ENCODE results near the gene PLSCR4. TPM values are rescaled to one million over a fixed set of nuclear protein-coding genes. Genes with fewer than 3 reads are reported as not detected.

PLSCR4 gene
- total and polyA plus RNA-seq, 2 of the 8 experiments (the other 6 are each of a cell fraction or from before 2014, with no cell fraction given), result 1.8 to 2.9 TPM

DNA sequence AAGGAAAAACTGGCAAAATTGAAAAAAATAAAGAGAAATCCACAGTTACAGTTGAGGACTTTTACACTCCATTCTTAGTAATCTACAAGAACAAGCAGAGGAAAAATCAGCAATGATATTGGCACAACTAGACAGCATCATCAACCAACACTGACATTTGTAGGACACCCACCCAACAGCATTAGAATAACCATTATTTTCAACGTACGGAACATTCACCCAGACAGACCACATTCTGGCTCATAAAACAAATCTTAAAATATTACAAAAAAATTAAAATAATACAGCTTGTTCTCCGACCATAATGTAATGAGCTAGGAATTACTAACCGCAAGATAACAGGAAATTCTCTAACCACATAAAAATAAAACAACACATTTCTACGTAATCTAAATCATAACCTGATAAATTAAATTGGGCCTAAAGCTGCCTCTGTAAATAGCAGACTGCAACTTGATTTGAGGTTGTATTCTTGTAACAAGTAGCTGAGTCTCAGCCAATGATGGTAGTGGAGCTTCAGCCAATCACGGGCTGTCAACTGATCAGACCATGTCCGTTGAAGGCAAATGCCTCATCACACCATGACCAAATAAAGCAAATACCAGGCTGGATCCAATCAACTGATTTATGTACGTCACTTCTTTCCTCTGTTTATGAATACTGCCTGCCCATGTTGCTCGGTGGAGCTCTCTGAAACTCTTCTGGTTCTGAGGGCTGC is 9.2 kb downstream of the PLSCR4 start:
- Histone ChIP-seq H3K36me3 (ENCODE audit: control insufficient read depth in 2 of 4, insufficient read depth in 4 of 4, low read length in 3 of 4) (no peaks in the 10 kb centered on the region), H4K91ac (replicated peaks; ENCODE audit: insufficient read length, low read length) (no peak overlapping the region), H3K4me2 (ENCODE audit: insufficient read depth in 1 of 2, low read depth in 2 of 2, low read length in 2 of 2) (no peak overlapping the region), H3K79me2 (ENCODE audit: control insufficient read depth in 1 of 2, insufficient read depth in 2 of 2, low read length in 2 of 2) (no peaks in the 10 kb centered on the region), H2BK12ac (ENCODE audit: low read depth, low read length) (no peak overlapping the region), H2BK5ac (ENCODE audit: low read depth, low read length) (no peak overlapping the region), H2BK15ac (ENCODE audit: low read length) (no peak overlapping the region), H3K23ac (ENCODE audit: insufficient read length) (no peak overlapping the region), H3K14ac (ENCODE audit: insufficient read length) (no peak overlapping the region), H3K4me1 (replicated peaks in 1 of 4; ENCODE audit: control insufficient read depth in 3 of 4, insufficient read depth in 4 of 4, low read length in 3 of 4) (no peaks in the 10 kb centered on the region), H2AFZ (ENCODE audit: low read length) (no peak overlapping the region), H2AK5ac (ENCODE audit: low read depth, low read length) (no peak overlapping the region), H3K4ac (replicated peaks; ENCODE audit: insufficient read length, low read depth, low read length) (no peak overlapping the region), H2BK120ac (replicated peaks; ENCODE audit: low read depth, low read length) (no peak overlapping the region), H4K5ac (ENCODE audit: insufficient read length, low read depth, low read length) (no peak overlapping the region), H3K4me3 (ENCODE audit: extremely low read depth in 1 of 4, insufficient read depth in 2 of 4, low read depth in 3 of 4, low read length in 4 of 4) (no peak overlapping the region), H4K8ac (ENCODE audit: extremely low read depth, insufficient read depth, low read length) (no peak overlapping the region), H3K56ac (replicated peaks; ENCODE audit: insufficient read length, low read depth, low read length) (no peak overlapping the region), H3K27me3 (replicated peaks in 1 of 4; ENCODE audit: control insufficient read depth in 3 of 4, extremely low read depth in 1 of 4, insufficient read depth in 3 of 4, low read length in 3 of 4) (no peaks in the 10 kb centered on the region), H3K79me1 (ENCODE audit: low read depth, low read length) (no peaks in the 10 kb centered on the region), H3K9ac (replicated peaks in 1 of 4; ENCODE audit: extremely low read depth in 1 of 4, low read depth in 3 of 4, low read length in 3 of 4) (no peak overlapping the region), H3K27ac (ENCODE audit: low read depth, low read length) (no peak overlapping the region), H2BK20ac (ENCODE audit: low read length) (no peak overlapping the region), H3K9me3 (ENCODE audit: insufficient read depth in 2 of 2, low read depth in 1 of 2, low read length in 1 of 2) (peaks cover 0 to 4% of the 10 kb centered on the region in 2 experiments; a peak in 1 of 4 replicates), H4K20me1 (replicated peaks in 1 of 2; ENCODE audit: control insufficient read depth in 1 of 2, insufficient read depth in 2 of 2, low read length in 2 of 2) (no peaks in the 10 kb centered on the region), H3K18ac (ENCODE audit: extremely low read depth, low read length) (no peak overlapping the region), H3K23me2 (ENCODE audit: low read depth, low read length) (no peaks in the 10 kb centered on the region)
- ChIA-PET POLR2A (ENCODE audit: partially characterized antibody) (no interaction called here), CTCF (ENCODE audit: partially characterized antibody) (interaction anchor here (0.6 to 1.2 kb wide), 5 partner anchors 15 to 168 kb away, joined by 3 to 4 read pairs (median 3); no protein-coding TSS in a partner anchor)
- no peak for DNase-seq (ENCODE audit: low read depth in 1 of 2, low spot score in 2 of 2)
- TF ChIP-seq CEBPB (IDR thresholded peaks at IDR 0.05; ENCODE audit: low read depth, low read length) (no peak), POLR2A (IDR thresholded peaks at IDR 0.05; ENCODE audit: control extremely low read depth in 1 of 2, low read depth in 2 of 2, low read length in 2 of 2) (no peak), CHD1 (IDR thresholded peaks at IDR 0.05; ENCODE audit: low read depth, low read length) (no peak), CHD2 (IDR thresholded peaks at IDR 0.05; ENCODE audit: low read length) (no peak)
- 92% methylated on average over 9 of the region's 9 CpGs; no CpG with 5 or more reads in 1 of the 2 experiments for WGBS, 2 experiments (ENCODE audit: extremely low coverage in 1 of 2, insufficient coverage in 1 of 2, insufficient read length in 1 of 2, insufficient replicate concordance in 2 of 2, low coverage in 1 of 2, low lambda C conversion rate in 2 of 2, missing lambda C conversion rate in 1 of 2)
- no peak for FAIRE-seq
